Kidney (tissue), 14 donors: ENCODE results near the gene DEDD2. TPM values are rescaled to one million over a fixed set of nuclear protein-coding genes. Genes with fewer than 3 reads are reported as not detected.

Source experiments
- DNase-seq, 5 donors: peaks; one replicate each; pipeline ENCODE4 v3.0.0-alpha.2; 2013 to 2020
- FAIRE-seq: peaks from 2 replicates; lab custom pipeline; 2012; peaks lifted over from hg19 to GRCh38; lab: Jason Lieb, UNC
- H3K27ac ChIP-seq, 2 donors: one replicate each; pipeline ENCODE4 v1.7.0; 2013; ENCODE audit warnings: low read depth in 2 of 2, low read length in 2 of 2, inconsistent platforms in 1 of 2
- H3K27me3 ChIP-seq: one replicate; pipeline ENCODE4 v1.7.1; 2013; ENCODE audit warnings: low read length, inconsistent platforms; ENCODE audit not compliant: control insufficient read depth, insufficient read depth
- H3K36me3 ChIP-seq, 3 donors: one replicate each; pipeline versions ENCODE4 v1.7.0 to v1.7.1; 2013; ENCODE audit warnings: low read length in 3 of 3, control low read depth in 1 of 3, inconsistent platforms in 1 of 3; ENCODE audit not compliant: insufficient read depth in 3 of 3, control insufficient read depth in 2 of 3
- H3K4me1 ChIP-seq, 3 donors: one replicate each; pipeline versions ENCODE4 v1.7.0 to v1.7.1; 2013; ENCODE audit warnings: low read length in 3 of 3, inconsistent platforms in 1 of 3, low read depth in 1 of 3; ENCODE audit not compliant: control insufficient read depth in 2 of 3, insufficient read depth in 2 of 3
- H3K4me3 ChIP-seq, 3 donors: one replicate each; pipeline versions ENCODE4 v1.7.0 to v1.8.1; 2013; ENCODE audit warnings: low read length in 3 of 3, control low read depth in 1 of 3, inconsistent platforms in 1 of 3
- H3K9ac ChIP-seq, 3 donors: one replicate each; pipeline versions ENCODE4 v1.7.0 to v1.7.1; 2013; ENCODE audit warnings: low read length in 3 of 3, control low read depth in 1 of 3, inconsistent platforms in 1 of 3
- H3K9me3 ChIP-seq, 3 donors: one replicate each; pipeline versions ENCODE4 v1.7.0 to v1.7.1; 2013; ENCODE audit warnings: low read length in 3 of 3, control low read depth in 1 of 3, inconsistent platforms in 1 of 3; ENCODE audit not compliant: control insufficient read depth in 2 of 3, insufficient read depth in 1 of 3
- intact Hi-C: fragments of 100-400 bp; cut with DNase I; formaldehyde crosslinking; loops from one replicate; pipeline ENCODE4 v1.11.1; 2022
- polyA plus RNA-seq: library from polyadenylated mRNA; stranded (reverse); fragments of 350-450 nt; fragmentation: Illumina TruSeq; extraction: RNeasy Lipid Tissue Mini Kit (QIAGEN cat#74804); gene quantifications from one replicate; pipeline ENCODE4 v1.2.3, GENCODE V29; 2014; ENCODE audit warnings: low read depth, low replicate concordance; ENCODE audit not compliant: insufficient read depth
- total RNA-seq: library from RNA; stranded (reverse); fragmentation: NEBNext Ultra II Directional; extraction: Animal tissue kit (Norgen Biotek cat#: 25700); gene quantifications from one replicate; pipeline ENCODE4 v1.2.1, GENCODE V29; 2021
- TF ChIP-seq, protein P1 (sequence below): IDR thresholded peaks from 3 replicates; pipeline ENCODE4 v1.5.1; 2012; ENCODE audit warnings: mild to moderate bottlenecking, moderate library complexity, borderline replicate concordance; ENCODE audit not compliant: insufficient read depth; ENCODE audit errors: extremely low read depth
- donor health status: control.
- donor health status: control.
- donor health status: control.
- donor health status: control.
- donor health status: control.
- donor health status: DM: yes; HTN: yes; CAD: no.
- donor health status: Normal renal cell carcinoma (clear cell type).

The DEDD2 gene
- total and polyA plus RNA-seq, 2 donors from 2014 or later = 26.1 to 36.3 TPM

DNA sequence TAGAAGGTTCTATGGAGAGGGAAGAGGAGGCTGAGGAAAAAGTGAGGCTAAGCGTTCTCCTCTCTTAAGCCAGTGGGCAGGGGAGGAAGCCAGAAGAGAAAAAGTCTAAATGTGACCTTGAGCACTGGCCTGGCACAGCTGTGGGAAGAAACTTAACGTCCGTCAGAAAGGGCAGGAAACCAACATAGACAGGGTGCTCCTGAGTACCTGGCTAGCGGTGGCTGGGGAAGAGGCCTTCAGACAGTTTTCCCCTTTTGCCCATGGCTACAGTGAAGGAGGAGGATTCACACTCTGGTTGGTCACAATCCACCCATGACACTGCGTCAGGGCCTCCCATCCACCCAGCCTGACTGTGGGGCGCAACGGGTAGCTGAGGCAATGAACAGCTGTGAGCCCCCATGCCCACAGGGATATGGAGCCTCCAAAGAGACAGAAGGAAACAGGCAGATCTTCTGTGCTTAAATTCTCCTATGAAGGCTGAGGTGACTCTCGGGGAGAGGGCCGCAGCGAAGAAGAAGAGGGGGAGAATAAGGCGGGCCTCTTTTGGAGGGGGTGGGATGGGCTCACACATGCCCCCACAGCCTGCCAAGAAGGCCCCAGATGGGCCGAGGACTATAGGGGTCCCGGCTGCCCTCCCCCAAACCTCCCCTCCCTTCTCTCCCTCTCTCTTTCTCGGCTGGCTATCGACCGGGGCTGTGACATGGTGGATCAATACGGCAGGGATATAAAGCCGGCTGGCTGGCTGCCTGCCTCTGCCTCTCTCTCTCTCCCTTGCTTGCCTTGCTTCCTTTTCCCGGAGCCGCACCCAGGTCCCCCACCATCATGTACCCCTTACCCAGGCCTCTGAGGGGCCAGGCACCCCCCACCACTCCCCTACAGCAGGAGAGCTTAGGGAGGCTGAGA, 65.4 kb downstream of the DEDD2 start:
- Histone ChIP-seq H3K27me3 (peaks cover 2% of the 10 kb centered on the region), H3K9me3 (no peaks in the 10 kb centered on the region), H3K4me3 (no peak overlapping the region), H3K36me3 (no peaks in the 10 kb centered on the region), H3K9ac (no peak overlapping the region), H3K4me1 (no peaks in the 10 kb centered on the region), H3K27ac (no peak overlapping the region)
- intact Hi-C loops = no loop called here
- no peak for FAIRE-seq
- DNase-seq = no peak
- TF ChIP-seq, protein P1, sequence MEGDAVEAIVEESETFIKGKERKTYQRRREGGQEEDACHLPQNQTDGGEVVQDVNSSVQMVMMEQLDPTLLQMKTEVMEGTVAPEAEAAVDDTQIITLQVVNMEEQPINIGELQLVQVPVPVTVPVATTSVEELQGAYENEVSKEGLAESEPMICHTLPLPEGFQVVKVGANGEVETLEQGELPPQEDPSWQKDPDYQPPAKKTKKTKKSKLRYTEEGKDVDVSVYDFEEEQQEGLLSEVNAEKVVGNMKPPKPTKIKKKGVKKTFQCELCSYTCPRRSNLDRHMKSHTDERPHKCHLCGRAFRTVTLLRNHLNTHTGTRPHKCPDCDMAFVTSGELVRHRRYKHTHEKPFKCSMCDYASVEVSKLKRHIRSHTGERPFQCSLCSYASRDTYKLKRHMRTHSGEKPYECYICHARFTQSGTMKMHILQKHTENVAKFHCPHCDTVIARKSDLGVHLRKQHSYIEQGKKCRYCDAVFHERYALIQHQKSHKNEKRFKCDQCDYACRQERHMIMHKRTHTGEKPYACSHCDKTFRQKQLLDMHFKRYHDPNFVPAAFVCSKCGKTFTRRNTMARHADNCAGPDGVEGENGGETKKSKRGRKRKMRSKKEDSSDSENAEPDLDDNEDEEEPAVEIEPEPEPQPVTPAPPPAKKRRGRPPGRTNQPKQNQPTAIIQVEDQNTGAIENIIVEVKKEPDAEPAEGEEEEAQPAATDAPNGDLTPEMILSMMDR = no peak

DNA sequence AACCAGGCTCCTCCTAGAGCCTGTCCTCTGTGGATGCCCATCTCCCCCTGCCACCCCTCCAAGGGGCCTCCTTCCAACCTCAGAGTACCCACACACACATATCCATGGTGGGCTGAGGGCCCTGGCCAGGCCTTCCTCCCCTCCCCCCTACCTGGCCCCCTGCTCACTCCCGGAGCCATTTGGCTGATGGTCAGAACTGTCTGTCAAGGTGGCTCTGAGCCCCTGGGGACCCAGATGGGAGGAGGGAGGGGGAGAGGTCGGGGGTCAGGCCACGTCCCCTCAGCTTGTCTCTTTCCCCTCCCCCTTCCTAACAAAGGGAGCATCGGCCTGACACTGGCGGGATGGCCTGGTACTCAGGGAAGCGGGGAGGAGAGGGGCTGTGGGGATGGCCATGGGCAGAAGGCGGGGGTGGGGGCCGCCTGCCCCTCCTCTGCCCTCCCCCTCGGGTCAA, 66.5 kb downstream of the DEDD2 start:
- Histone ChIP-seq H3K4me1 (no peaks in the 10 kb centered on the region), H3K27me3 (peaks cover 2% of the 10 kb centered on the region), H3K9me3 (no peaks in the 10 kb centered on the region), H3K9ac (no peak overlapping the region), H3K4me3 (no peak overlapping the region), H3K36me3 (no peaks in the 10 kb centered on the region), H3K27ac (no peak overlapping the region)
- FAIRE-seq (no peak), DNase-seq (no peak)
- intact Hi-C loops = no loop called here
- TF ChIP-seq, protein P1 = no peak

DNA sequence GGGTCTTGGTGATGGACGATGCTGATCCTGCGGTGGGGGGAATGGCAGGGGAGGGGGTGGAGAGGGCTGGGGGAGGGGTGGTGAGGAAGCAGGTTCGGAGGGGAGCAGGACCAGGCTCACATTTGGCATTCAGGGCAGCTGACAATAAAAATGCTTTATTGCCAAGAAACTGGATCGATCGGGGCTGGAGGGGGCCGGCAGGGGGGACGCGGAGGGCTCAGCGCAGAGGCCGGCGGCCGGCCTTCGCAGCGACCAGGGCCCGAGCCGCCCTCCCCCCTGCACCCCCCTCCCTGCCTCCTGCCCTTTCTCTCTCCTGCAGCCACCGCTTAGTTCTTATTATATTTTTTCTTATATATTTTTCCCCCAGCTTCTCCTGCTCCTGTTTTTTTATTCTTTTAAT, 67.1 kb downstream of the DEDD2 start:
- Histone ChIP-seq H3K4me3 (no peak overlapping the region), H3K4me1 (no peaks in the 10 kb centered on the region), H3K27me3 (peaks cover 2% of the 10 kb centered on the region), H3K9ac (no peak overlapping the region), H3K36me3 (no peaks in the 10 kb centered on the region), H3K27ac (no peak overlapping the region), H3K9me3 (no peaks in the 10 kb centered on the region)
- intact Hi-C loops = no loop called here
- TF ChIP-seq, protein P1 = no peak
- DNase-seq (no peak), FAIRE-seq (no peak)
